Muscle of back (tissue), 11 donors: ENCODE data around the gene TGM5. TPM values are rescaled to one million over a fixed set of nuclear protein-coding genes. Genes with fewer than 3 reads are reported as not detected.
"Not testable (repeated sequence)": the region's sequence is repeated elsewhere in the genome, so short reads cannot be mapped to it uniquely, and the experiment has no call there.

Experiments used
- DNase-seq, 3 donors: peaks; one replicate each; pipeline versions ENCODE4 v3.0.0 to v3.0.0-alpha.2; 2013
- polyA plus RNA-seq, 10 donors: library from polyadenylated mRNA; unstranded; fragments of 120-200 nt; gene quantifications; one replicate each; pipeline ENCODE4 v1.2.1, GENCODE V29; 2013; ENCODE audit not compliant: insufficient read length in 10 of 10

TGM5 gene
- polyA plus RNA-seq, 10 donors, result 0.04 to 0.50 (median 0.25) TPM; not detected in 2

DNA sequence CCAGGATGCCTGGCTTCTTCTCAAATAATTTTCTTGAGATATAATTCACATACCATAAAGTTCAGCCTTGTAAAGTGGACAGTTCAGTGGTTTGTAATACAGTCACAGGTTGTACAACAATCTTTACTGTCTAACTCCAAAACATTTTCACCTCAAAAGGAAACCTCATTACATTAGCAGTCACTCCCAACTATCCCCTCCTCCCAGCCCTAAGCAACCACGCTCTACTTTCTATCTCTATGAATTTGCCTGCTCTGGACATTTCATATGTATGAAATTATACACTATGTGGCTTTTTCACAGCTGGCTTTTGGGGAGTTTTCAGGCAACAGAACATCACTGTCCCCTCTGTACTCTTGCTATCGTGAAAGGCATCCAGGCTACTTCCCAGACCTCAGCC lies 17.5 kb downstream of the TGM5 start:
- no peak for DNase-seq

DNA sequence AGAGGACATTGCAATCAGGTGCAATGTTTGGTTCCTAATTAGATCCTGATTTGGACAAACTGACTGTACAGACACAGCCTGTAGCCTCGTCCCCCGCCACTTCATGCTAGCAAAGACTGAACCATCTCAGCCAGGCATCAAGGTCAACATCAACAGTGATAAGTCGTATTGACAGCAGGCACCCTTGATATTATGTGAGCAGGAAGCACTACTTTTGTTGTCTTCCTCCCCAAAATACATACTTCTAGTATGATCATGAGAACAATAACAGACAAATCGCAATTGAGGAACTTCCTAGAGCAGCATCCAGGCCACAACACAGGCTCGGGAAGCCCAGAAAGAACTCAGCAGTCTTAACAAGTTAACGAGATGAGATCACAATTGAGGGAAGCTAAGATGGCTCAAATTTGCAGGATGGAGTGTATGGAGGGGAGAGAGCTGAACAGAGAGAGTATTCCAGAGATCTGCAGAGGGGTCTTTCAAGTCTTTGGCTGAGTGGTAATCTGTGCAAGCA lies 20.4 kb downstream of the TGM5 start:
- DNase-seq, result no peak

DNA sequence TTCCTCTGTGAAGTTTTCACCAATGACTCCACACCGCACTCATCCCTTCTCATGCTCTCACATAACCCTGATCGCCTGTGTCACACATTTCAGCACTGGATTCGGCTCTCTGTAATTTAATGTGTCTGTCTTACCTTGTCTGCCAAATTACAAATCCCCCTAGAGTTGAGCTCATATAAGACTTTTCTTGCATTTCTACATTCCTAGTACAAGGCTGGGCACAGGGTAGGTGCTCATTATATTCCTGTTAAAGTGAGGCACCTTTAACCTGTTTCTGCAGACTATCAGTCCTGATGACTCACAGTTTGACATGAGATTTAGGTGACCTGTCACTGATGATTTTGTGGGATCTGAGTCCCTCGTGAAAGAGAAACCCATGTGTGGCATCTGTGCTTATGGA lies 22.6 kb downstream of the TGM5 start:
- no peak for DNase-seq

DNA sequence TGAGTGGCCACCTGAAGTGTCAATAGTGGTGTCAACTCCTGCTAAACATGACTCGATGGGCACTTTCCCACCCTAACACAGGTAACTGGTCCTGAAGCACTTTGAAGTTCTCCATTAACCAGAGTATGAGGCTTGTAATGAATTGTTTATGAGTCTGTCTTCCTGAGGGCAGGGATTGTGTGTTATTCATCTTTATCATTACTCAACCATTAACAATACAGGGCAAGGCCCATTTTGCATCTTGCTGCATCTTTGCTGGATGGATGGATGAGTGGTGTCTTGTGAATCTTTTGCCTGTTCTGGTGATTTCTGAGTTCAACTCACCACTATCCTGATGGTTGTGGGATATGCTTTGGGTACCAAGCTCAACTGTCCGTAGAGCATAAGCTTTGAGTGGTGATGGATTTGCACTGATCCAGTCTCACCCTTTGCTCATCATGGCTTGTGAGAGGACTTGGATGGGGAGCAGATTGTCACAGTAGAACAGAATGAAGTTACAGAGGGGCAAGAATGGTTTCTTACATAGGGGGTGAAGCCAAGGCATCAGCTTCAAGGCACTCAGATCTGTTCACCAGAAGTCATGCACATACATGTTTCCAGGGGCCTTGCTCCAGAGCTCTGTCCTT lies 23.6 kb downstream of the TGM5 start:
- DNase-seq, result no peak

DNA sequence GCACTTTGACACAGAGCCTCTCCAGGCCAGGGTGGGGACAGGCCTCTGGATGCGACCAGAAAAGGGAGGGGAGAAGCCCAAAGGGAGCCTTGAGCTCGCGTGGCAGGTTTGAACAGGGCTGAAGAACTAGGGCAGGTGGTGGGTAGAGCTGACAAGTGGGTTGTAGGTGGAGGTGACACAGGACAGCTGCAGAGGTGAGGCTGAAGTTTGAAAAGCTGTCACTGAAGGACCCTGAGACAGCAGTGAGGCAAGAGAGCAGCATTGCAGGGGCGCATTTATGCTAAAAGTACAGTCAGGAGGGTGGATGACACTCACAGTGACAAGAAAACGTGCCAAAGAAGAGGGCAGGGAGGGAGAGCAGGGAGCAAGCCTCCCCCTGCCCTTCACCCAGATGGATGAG lies 24.1 kb downstream of the TGM5 start:
- no peak for DNase-seq

DNA sequence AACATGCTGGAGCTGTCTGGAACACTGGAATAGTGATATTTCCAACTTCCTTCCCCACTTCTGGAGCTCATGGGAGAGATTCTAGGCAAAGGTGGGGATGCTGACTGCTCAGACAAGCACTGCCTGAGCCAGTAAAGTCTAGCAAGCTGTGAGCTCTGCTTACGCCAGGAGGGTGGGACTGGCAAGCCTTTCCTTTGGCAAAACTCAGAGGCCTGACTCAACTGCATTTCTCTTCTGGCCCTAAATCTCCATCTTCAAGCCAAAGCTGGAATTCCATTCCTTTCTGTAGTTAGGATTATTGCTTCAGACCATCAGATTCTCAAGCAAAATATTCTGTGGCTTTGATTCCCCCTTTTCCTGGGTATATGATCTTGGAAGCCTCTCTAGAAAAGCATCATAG lies 25.6 kb downstream of the TGM5 start:
- DNase-seq, result peak; percentile 59 to 93 (median 91)

DNA sequence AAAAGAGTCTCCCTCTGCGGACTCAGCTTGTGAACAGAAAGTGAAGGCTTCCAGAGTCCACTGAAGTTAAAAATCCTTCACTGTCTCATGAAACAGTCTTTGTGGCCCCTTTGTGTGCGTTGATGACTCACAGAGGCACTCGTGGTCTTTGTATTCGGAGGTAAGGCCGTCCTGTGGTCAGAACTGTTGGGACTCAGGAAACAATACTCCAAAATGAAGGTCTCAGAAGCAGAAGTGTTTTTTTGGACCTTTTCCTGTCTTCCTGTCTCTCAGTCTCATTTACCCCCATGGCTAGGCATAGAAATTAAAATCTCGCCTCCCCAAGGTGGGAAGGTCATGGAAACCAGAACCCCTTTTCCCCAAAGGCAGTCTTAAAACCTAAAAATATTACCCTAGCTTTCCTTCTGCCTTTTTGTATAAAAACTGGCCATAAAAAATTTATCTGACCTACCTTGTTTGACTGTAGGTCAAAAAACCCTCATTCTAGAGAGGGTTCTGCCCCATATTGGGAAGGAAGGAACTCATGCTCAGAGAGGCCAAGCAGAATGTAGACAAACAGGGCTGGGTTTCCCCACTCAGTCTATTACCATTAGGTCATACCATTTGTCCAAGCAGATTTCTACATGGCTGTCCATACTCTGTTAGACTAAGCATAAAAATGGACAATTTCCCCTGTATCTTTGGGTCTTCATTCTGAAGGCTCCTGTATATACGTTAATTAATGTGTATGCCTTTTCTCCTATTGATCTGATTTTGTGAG lies 26.8 kb downstream of the TGM5 start:
- no peak for DNase-seq

DNA sequence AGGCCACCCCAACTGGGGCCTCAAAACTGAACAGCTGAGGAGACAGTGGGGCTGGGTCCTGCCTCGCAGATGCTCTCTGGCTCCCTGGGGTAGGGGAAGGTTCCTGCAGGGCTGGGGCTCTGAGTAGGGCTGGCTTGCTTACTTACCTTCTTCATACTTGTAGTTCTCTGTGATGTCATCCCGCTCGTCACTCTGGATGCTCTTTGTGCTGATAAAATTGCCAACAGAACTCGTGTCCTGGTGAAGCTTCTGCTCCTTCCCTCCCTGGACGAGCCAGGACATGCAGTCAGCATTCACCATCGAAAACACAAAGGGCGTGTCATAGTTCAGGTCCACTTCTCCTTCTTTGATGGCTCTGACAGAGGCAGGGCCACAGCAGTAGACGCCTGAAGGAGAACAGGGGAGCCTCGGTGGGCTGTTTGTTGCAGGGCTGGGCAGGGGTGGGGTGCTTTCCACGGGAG lies 28.0 kb downstream of the TGM5 start:
- DNase-seq, result peak in 1 of 3 donors; percentile 62

DNA sequence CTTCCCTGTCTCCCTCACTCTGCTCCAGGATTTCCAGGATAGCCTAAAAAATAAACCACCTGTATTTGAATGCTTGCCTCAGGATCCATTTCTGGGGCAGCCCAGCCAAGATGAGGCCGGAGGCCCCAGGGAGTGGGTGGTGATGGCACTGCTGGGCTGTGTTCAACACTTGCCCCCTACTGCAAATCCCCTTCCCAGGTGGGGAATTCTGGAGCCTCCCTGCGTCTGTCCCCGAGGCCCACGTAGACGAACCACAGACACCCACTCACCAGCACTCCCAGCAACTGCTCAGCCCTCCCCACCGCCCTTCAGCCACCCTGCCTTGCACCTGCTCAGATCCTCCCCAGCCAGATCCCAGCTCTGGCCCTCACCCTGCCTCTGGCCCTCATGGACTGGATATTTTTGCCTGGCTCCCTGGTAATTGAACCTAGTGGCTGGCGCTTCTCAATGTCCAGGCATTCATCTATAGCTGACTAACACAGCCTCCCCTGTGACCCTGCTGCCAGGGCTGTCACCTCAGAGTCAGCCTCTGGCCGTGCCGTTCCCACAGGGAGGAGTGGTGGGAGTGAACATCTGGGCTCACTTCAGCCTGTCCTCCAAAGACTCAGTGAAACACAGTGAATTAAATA lies 28.8 kb downstream of the TGM5 start:
- DNase-seq, result peak in 1 of 3 donors; percentile 34

DNA sequence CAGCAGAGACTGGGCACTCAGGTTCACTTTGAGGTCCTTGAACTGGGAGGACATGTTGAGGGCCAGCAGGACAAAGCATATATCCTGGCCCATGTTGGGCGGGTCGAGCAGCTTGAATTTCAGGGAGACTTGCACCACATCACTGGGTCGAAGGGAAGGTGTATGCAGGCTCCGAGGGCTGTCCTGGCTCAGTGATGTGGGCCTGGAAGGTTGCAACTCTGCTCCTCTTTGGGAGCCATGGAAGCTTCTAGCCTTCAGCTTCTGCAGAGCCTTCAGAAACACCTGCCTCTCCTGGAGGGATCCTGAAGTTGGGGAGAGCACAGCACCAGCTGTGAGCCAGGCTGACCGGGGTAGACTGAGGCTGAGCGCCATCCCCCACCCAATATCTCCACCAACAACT lies 31.2 kb downstream of the TGM5 start:
- DNase-seq, result no peak

DNA sequence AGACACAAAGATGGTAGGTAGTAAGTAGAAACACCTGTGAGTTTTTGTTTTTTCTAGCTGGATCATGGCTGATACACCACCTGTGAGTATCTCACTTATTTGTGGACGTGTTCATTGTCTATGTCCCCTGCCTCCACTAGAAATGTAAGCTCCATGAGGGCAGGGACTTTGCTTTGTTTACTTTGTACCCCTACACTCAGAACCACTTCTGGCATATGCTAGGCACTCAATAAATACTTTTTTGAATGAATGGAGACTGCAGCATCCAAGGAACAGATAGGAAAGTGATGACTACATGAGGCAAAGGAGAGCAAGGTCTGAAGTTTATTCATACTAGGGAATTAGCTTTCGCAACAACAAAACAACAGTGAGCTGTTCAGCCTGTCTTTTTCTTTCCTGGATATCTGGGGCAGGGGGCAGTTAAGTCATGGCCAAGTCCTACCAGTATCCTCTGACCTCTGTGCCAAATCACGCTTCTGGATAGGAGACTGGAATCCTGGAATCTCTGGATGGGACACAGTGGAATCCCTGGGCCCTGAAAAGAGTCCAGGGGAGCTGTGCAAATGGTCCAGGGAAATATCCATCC lies 34.3 kb downstream of the TGM5 start:
- DNase-seq, result no peak

DNA sequence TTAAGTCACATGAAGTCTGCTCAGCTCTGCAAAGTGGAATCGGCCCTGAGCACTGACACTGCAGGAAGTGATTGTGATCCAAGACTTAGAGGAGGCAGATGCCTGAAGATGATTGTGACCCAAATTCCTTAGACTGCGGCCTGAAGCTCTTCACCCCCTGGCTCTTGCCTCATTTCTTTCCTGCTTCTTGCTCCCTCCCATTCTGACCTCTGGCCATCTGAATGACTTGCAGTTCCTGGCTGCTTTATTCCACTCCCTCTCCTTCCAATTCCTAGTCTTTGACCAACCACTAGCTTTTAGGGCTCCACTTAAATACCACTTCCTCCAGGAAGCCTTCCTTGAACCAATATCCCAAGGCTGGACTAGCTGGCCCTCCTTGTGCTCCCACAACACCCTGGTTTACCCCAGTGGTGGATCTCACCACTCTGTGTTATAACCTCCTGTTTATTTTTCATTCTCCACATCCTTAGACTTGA lies 36.0 kb downstream of the TGM5 start:
- DNase-seq, result no peak

DNA sequence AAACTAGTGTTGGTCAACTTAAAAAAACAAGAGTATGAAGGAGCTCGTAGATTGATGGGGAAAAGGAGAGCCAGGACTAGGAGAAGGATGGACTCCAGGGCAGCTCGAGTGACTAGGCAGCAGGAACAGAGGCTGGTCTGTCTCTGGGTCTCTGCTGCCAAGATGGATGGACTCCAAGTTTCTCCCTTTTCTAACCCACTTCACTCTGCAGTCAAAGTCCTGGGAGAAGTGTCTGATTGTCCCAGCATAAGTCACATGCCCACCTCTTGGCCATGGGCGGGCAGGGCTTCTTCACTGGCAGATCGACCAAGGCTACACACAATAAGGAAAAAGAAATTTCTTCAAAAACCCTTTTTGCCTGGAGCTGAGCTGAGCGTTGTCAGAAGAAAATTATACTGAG lies 36.8 kb downstream of the TGM5 start:
- DNase-seq, result no peak

DNA sequence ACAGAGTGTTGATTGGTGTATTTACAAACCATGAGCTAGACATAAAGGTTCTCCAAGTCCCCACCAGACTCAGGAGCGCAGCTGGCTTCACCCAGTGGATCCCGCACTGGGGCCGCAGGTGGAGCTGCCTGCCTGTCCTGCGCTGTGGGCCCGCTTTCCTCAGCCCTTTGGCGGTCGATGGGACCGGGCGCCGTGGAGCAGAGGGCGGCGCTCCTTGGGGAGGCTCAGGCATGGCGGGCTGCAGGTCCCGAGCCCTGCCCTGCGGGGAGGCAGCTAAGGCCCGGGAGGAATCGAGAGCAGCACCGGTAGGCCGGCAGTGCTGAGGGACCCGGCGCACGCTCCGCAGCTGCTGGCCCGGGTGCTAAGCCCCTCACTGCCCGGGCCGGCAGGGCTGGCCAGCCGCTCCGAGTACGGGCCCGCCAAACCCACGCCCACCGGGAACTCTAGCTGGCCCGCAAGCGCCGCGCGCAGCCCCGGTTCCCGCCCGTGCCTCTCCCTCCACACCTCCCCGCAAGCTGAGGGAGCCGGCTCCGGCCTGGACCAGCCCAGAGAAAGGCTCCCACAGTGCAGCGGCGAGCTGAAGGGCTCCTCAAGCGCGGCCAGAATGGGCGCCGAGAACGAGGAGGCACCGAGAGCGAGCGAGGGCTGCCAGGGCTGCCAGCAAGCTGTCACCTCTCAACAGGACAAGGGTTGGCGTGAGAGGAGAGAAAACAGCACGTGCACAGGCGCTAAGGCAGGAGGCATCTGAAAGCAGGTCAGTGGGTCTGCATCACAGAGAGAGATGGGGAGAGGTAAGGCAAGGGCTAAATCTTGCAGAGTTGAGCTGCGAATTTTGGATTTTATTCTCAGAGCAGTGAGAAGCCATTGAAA lies 40.1 kb downstream of the TGM5 start:
- DNase-seq, result no peak

DNA sequence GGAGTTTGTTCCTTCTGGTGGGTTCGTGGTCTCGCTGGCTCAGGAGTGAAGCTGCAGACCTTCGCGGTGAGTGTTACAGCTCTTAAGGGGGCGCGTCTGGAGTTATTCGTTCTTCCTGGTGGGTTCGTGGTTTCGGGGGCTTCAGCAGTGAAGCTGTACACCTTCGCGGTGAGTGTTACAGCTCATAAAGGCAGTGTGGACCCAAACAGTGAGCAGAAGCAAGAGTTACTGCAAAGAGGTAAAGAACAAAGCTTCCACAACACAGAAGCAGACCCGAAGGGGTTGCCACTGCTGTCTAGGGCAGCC lies 40.8 kb downstream of the TGM5 start:
- not testable (repeated sequence) for DNase-seq

DNA sequence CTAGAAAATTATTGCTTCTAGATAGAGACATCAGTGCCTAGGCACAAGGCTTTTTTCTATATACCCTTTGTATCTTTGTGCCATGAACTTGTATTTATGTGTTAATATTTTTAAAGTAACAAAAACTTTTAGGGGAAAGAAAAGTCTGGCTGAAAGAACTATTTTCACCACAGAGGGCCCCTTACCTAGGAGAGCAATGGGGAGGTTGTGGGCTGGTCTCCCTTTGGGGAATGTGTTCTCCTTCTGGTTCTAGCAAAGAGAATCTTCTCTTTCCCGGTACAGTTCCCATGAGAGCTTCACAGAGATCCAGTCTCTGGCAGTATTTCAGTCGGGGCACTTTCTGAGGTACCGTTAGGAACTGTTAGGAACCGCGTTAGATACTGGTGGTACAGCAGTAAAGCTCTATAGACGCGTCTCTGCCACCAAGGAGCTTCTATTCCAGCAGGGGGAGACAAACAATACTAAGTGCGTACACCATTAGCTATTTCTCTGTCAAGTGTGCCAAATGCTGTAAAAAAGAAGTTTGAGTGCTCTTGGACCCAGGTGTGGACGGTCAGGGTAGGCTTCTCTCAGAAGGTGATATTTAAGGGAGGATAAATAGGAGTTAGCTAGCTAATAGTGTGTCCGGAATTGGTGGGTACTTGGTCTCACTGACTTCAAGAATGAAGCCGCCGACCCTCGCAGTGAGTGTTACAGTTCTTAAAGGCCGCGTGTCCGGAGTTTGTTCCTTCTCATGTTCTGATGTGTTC lies 41.4 kb downstream of the TGM5 start:
- DNase-seq, result peak; percentile 45 to 80 (median 70)

DNA sequence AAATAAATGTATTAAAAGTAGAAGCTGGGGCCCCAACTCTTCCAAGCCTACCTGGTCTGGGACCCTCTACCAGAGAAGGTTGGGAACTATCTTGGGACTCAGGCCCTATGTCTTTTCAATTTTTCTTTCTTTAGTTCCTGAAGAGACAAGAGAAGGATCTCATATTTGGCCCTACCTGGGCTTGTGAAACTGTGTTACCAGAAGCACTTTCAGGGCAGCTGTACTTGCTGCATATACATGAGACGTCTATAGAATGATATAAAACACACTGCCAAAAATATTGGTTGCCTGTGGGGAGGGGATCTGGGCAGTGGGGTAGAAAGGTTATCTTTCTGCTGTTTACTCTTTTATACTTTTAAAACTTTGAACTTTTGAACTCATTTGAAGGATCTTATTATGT lies 45.3 kb downstream of the TGM5 start:
- DNase-seq, result no peak

DNA sequence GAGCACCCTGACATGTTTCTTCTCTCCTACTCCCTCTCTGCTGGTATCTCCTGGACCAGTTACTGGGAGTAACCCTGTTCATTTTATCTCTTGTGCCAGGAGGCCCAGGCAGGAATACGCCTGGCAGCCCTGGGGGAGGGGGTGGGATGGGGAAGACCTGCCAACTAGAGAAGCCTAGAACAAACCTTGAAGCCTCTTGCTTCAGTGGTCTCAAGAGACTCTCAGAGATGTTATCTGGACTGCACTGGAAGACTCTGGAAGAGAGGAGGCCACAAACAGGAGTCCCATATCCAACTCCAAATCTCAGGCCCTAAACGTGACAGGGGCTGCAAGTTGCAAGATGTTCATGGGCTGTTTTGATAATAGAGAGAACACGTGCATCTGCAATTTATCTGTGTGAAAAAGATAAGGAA lies 45.7 kb downstream of the TGM5 start, which contains the start of gene EPB42:
EPB42 (minus strand) TSS at position 28 of the 413 bp plus-strand sequence. CDS start 193 bp downstream, outside the sequence.
- DNase-seq, result no peak

DNA sequence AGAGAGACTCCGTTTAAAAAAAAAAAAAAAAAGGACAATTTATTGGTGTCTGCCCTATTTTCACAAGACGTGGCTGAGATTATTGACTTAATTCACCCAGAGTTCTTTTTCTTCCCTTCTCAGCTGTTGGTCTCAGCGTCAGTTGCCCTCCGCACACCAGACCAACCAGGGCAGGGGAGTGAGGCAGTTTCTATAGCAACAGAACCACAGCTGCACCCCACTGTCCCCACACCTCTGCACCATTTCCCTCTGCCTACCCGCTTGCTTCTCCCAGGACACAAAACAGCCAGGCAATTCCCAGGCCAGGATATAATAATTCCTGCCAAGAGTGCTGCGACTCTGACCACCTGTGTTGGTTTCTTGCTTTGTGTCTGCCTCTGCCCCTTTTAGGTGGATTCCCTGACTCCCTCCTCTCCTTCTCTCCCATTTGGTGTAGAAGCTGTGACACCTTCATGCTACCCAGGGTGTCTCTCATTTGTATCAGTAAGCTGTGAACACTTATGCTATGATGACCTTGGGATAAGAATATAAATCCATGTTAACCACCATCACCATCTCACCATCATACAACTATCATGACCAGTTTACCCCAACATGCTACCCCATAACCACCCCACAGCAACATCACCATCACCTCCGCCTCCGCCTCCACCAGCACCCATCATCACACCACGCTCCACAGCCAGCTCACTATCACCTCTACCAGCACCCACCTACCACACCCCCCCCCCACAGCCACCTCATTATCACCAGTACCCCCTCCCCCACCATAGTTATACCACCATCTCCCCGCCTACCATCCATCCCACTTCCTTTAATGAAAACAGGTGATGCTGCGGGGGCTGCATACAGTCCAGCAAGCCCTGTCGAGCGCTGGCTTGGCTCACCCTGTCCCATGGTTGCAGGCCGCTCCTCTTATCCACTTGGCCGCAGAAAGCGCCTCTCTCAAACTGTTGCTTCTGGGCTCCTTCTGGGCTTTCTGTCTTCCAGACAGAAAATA lies 46.5 kb downstream of the TGM5 start:
- no peak for DNase-seq
